Stimulated activated CD4-positive, alpha-beta T cell treated with anti-CD3 and anti-CD28 coated beads, TNF-alpha, amount 100 ng/mL, for 24 hours (primary cell): ENCODE data around the gene BMP10.
"Not testable (repeated sequence)": the region's sequence is repeated elsewhere in the genome, so short reads cannot be mapped to it uniquely, and the experiment has no call there.

Source experiments
- DNase-seq, 3 experiments: peaks; one replicate each; pipeline ENCODE4 v3.0.0-alpha.2; 2020; ENCODE audit warnings: low read depth in 3 of 3

The BMP10 gene

DNA sequence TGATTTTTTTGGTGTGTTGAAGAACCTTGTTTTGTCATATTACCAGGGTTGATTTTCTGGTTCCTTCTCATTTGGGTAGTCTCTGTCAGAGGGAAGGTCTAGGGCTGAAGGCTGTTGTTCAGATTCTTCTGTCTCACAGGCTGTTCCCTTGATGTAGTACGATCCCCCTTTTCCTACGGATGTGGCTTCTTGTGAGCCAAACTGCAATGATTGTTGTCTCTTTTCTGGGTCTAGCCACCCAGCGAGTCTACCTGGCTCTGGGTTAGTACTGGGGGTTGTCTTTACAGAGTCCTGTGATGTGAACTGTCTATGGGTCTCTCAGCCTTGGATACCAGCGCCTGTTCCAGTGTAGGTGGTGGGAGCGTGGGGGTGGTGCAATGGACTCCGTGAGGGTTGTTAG lies 24.8 kb upstream of the BMP10 start:
- not testable (repeated sequence) for DNase-seq

DNA sequence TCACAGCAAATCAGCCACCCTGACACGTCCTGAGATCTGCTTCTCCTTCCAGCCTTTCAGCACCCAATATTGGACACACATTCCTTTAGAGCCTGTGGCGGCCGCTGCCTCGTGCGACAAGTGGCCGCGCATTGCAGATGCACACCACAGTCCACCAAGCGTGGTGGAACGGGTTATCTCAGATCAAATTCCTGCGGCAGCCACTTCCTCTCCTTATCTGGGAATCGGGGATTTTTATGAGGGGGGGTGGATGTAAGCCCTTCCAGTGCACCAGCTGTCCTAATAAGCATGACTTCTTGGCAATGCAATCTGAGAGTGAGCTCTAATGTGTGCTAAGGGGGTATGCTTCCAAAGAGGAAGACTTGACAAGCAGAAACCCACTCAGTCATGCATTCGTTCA lies 18.3 kb upstream of the BMP10 start:
- DNase-seq = no peak

DNA sequence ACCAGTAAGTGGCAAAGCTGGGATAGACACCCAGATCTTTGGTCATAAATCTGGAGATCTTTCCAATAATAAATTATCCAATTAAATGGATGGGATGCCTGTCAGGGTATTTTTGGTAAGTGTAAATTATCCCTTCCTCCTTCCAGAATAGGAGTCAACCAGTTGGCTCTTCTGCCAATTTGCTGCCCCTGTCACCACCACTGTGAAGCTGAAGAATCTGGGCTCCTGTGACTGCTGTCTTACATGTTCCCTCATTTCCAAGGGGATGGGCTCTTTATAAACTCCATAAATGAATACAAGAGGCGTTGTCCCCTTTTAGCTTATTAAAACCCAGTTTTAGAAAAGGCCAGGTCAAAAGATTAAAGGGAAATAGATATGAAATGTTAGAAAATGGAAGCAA lies 17.8 kb upstream of the BMP10 start:
- no peak for DNase-seq

DNA sequence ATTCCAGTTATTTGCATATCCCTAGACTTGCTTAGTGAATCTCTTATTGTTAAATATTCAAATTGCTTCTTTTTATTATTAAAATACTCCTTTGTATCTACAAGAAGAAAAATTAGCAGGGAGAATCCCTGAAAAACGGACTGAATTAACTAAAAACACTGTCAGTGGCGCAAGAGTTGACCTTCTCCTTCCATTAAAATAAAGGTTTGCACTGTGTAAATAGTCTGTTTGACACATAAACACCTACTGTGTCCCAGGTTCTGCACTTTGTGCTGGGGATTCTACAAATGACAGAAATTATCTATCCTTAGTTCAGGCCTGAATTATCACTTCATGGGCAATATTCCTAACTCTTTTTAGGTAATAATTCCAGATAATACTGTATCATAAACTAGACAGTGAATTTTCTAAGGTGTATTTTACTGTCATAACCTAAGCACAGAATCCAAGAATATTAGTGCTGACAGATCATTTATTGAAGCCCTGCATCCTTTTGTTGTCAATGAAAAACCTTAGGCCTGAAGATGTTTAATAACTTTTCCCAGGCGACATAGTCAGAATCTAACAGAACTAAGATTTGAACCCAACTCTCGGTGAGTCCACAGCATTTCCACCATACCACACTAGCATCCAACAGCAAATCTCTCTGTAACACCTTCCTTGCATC lies 17.0 kb upstream of the BMP10 start:
- no peak for DNase-seq

DNA sequence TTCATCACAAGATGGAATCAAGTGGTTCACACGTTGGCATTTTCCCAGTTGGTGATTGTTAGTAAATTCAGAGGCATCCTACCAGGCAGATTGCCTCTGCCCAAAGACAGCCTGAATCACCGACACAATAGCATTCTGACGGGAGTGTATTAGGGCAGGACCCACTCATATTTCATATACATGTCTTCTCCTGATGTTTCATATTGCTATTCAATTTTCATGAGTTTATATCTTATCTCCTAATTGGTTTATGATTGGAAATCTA lies 14.5 kb upstream of the BMP10 start:
- no peak for DNase-seq

DNA sequence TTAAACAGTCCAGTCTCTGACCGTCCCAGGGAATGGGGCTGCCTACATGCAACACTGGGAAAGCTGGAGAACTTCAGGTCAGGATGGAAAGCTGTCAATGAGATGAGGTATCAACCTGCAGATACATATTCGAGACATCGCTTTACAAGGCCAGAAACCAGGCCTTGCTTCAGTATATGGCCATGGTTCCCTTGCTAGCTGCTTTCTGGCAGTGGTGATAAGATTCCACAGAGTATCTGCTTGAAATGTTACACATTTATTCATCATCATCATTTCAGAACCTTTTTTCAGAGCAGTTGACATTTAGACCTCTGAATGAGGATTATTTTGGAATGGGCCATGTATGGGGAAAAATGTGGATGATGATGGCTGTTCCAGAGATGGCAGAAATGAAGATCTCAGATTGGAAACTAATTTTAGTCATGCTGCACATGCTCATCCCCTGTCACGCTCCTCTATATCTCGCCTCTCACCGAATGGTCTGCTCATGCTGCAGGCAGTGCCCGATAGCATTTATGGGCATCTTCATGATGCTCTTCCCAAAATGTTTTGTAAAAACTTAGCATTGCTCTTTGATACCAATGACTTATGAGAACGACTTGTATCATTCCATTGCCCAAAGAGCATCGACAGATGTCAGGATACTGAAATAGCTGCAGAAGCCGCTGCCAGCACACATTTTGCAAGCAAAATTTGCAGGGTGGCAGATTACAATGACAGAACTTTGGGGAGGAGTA lies 14.0 kb upstream of the BMP10 start:
- no peak for DNase-seq

DNA sequence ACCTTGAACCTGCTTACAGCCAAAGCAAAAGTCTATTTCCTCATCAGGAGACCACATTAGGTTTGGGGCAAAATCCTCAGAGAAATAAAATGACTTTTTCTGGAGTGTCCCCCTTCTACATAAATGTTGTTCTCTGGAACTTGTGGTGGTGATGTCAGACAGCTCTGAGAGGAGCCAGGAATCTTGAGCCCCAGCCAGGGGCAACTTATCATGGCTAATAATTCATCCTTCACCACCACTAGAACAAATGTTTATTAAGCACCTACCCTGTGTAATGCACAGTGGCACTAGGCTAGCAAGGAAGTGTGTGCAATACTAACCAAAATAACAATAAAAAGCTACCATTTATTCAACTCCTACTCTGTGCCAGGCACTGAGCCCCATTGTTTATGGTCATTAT lies 9.0 kb upstream of the BMP10 start:
- no peak for DNase-seq

DNA sequence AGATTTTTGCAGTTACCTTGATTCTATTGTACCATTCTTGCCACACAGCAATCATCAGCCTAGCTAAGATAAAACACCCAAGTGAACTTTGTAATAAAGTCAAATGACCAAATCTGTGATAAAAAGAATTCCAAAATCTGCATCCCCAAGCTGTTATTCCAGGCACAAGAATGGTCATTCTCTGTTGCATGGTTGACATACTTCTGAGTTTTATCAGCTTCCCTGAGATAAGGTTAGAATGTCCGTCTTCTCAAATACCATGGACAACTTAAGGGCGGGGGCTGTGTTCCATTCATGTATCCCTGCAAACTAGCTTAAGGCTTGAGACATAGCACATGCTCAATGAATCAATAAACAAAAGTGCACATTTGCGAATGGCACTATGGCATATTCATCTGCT lies 8.1 kb upstream of the BMP10 start:
- no peak for DNase-seq

DNA sequence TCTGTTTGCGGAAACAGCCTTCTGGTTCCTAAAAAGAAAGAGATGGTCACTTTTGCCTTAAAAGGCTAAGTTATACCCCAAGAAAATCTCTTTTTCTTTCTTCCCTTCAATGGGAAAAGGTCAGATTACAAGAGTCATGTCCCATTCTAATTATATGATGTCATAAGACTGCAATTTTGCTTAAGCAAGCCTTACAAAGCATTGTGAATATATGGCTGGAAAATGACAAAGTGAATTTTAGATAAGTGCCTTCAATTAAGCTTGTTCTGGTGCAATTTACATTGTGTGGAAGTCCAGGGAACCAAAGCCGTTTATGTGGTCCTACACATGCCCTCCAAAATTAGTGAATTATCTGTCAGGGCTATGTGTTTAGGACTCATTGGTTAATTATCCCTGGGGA lies 7.6 kb upstream of the BMP10 start:
- no peak for DNase-seq

DNA sequence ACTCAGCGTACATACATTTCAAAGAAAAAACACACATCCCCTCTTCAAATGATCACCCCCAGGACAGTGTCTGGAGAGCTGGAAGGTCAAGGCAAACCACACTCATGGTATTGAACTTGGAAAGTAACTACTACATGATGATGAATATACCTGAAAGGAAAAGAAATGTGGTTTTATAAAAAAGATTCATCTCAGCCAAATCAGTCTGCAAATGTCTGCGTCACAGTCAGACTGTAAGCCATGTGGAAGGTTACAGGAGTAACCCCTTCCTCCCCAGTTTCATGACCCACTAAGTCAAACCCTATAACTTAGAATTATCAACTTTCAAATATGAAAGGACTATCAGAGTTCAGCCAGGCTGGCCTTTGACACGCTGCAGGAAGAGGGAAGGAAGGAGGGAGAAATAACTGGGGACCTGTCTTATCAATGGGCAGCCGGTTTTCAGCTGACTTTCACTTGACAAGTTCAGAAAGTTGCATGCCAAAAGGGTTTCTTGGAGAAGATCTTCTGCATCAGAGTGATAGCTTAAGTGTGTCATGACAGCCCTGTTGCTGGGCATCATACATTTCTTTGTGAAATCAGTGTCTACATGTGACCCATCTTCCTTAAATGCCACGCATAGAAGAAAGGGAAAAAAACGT lies 7.0 kb upstream of the BMP10 start:
- DNase-seq = no peak

DNA sequence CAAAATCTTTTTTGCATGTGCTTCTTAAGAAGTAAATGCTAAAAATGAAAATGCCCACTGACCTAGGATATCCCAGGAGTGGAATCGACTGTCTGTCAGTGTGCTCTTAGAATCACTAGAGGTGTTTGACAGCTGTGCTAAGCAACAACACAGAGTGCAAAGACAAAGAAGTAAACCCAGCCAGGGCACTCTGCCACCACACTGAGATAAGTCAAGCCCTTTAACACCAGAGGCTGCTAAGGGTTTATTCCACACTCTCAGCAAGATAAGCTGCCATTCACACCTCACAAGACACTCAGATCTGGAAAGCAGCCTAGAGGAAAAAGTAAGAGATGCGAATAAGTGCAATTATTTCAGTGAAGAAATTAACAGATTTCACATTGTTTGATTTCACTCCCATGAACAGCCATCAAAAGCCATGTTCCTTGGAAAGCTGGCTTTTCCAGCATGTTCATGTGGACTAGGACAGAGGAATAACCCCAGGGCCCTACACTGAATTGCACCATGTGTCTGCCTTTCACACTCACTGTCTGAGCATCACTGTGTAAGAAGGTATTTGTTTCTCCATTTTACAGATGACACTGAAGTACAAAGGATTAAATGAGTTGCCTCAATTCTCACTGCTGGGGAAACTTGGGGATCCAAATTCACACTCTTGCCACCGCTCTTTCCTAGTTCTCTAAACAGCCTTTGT lies 6.0 kb upstream of the BMP10 start:
- no peak for DNase-seq

DNA sequence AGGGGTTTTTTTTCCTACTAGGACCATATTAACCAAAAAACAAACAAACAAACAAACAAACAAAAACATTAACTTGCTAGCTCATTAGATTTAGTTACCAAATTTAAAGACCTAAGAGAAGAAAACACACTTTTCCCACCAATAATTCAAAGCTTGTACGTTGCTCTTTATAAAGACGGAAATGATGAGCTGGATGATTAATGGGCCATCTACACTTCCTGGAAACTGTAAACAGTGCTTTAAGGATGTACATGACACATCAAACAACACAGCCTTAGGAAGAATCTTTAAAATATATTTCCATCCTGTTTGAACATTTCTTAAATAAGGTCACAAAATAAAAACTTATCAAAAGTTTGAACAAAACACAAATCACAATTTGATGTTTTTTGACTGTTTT lies 982 bp downstream of the BMP10 start:
- DNase-seq = no peak

DNA sequence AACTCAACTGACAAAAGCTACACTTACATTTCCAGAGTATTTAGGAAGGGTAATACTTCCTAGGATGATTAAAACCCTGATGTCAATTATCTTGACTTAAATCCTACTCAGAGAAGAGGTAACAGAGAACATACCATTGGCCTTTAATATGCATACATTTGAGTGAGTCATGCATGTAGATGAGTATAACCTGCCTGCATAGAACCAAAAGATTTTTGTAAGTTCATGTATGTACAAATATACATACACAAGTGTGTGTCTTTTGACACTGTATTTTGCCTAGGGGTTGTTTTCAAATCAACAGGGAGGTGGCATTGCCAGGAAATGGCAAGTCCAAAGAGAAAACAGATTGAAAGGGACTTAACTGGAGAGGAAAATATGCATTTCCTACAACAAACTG lies 6.1 kb downstream of the BMP10 start:
- DNase-seq = no peak

DNA sequence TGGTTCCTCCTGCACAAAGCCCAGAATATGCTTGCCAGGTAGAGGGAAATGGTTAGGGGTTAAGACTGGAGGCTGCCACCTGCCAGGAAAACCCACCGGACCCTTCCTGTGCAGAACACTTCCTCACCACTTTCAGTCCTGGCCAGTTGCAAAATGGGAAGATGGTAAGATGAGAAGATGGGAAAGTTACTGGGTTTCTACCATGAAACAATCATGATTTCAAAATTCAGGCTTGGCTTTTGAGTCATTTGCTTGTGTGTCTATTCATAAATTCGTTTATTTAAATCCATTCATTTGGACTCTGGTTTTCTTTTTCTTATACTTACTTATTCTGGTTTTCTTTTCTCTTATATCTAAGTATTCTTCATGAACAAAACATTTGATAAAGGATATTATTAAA lies 7.2 kb downstream of the BMP10 start:
- DNase-seq = no peak

DNA sequence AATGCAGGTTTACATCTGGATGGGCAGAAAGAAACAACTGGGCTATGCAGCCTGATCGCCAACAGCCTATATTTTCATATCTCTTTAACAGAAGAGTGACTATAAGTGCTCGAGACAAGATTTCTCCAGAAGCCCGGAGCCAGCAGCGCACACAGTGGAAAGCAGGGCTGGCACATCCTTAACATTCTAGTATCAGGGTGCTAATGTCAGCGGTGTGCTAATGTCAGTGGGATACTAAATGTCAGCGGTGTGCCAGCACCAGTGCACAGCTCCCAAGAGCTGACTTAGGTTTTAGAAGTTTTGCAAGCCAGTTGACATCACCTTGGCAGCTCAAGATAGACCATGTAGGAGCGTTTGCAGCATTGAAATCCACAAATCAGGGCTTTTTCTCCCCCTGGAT lies 8.3 kb downstream of the BMP10 start:
- DNase-seq = no peak

DNA sequence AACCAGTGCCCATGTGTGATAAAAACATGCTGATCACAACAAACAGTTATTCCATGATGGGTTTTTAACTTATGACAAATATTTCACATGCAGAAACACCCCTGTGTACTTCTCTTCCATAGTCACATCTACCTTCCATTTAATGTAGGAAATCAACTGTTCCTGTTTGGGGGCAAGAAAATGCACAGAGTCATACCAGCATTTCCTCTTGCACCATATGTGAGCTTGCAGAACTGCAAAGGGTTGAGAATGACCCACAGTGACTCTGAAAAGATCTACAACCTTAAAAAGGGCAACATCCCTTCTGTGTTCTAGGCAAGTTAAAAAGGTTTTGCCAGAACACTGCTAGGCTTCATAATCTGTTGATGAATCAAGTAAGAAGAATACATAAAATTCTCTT lies 9.9 kb downstream of the BMP10 start:
- DNase-seq = no peak

DNA sequence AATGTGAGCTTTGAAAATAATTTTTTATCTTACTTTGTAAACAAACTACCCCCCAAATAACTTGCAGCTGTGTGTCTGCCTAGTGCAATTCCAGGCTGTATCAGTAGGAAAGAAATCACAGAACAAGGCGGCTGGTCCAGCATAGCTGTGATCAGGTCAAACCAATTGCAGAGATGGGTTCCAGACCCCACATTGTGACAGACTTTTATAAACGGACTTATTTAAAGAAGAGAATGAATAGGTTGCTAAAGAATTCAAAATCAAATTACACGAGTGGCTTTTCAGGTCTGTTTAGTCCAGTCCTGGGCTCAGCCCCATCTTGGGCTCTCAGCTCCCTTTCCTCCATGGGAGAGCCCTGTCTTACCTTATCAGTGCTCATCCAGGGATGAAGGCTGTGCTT lies 11.1 kb downstream of the BMP10 start:
- DNase-seq = no peak

DNA sequence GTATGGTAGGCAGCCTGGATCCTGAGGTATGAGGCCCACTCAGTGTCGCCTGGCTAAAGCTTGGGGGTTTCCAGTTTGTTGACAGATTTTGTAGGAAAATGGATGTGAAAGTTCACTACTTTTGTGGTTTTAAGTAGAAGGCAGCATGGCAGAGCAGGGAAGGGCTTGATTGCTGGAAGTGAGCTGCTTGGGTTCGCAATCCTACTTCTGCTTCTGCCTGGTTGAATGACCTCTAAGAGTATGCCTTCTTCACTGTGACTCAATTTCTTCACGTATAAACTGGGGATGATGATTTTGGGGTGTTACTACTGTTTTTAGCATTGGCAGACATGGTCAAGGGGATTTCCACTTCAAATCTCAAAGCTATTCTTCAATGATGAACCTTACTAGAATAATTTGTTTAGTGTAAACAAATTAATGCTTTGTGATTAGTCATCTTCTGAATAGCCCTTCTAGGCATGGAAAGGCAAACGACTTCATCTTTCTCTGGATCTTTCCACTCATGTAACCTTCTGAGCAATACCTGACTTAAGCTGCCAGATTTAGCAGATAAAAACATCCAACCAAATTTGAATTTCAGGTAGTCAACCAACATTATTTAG lies 13.2 kb downstream of the BMP10 start:
- no peak for DNase-seq

DNA sequence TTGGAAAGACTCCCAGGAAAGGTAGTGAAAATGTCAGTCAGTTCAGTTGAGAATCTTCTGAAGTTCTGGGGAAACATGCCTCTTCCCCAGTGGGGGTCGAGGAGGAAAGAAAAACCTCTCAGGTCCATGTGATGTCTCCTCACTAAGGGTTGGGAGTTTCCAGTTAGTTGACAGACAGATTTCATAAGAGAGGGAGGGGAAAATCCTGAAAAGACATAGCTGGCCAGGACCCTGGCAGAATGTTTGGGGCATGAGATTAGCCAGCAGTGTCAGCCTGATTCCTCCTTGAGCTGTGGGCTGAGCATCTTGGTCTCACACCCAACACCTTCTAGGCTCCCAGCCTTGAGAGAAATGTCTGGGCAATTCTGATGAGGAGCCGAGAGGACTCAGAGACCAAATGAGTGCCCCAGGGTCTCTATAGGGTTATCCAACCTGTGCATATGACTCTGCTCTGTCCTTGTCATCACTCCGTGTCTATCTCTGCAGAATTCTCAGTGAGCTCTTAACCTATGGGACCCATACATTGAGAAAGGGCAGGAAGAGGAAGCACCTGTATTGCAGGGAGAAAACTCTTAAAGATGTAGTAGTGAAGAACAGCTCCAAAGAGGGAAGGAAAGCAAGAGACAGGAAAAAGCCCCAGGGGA lies 13.9 kb downstream of the BMP10 start:
- no peak for DNase-seq

DNA sequence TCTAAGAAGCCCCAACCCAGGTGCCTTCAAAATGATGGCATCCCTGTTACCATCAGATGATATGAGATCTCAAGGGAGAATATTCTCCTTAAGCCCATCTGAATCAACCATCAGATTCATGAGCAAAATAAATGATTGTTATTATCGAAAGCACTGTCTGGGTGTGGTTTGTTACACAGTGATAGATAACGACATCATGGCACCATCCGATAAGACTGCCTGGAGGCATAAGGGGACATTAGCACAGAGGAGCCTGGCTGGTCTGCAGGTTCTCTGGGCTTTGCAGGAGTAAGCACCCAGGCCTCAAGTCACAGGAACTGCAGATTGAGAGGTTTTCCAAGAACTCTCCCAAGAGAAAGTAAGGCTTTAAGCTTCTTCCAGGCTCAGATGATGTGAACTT lies 15.6 kb downstream of the BMP10 start:
- no peak for DNase-seq

DNA sequence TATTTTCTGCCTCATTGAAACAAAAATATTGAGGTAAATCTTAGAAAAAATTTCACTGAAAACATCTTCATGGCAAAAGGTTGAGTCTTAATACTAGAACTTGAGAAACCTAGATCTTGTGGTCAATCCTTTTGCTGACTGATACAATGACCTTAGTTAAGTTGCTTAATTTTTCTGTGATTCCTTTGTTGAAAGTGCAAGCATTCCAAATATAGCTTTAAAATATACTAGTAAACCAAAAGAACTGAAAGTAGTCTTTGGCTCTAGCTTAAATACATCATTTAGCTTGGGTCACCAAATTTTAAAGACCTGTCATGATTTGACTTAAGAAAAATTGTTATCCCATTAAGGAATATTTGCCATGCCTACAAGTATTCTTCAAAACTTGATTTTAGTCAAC lies 16.7 kb downstream of the BMP10 start:
- no peak for DNase-seq

DNA sequence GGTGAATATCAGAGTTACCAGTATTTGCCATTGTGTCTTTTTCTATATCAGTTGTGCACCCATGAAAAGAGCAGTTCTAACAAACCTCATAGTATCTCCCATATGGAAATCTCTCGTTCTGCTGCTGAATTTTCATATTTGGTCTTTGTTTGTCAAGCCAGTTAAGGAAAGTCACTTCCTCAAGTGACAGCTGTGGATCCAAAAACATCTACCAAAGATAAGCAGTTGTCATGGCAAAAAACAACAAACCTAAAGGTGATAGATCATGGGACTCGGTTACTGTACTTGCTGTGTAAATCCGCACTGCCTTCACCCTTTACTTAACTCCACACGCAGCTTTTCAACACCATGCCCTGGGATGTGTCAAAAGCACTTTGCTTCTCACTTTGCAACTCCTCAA lies 17.3 kb downstream of the BMP10 start:
- no peak for DNase-seq
